ENCODE data around the gene MAD2L2. TPM values are rescaled to one million over a fixed set of nuclear protein-coding genes. Genes with fewer than 3 reads are reported as not detected.

The MAD2L2 gene
- total RNA-seq, 1 donor from 2014 or later: 18.3 TPM

DNA sequence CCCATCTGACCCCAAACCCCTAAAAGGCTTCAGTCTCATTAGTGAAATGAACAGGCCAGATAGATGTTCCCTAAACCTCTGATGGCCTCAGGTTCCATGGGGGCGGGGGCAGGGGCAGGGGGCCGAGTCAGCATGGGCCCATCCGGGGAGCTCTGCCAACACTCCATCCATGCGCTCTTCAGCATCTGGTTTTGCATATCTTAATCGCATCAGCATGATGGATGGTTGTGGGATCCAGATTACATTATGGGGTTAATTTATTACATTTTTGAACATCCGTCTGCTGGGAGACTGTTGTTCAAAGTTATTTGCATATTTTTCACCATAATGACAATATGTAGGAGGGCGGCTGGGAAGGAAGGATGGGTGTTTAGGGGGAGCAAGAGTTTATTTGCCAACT, 3.1 kb upstream of the MAD2L2 start:
- TF ChIP-seq, protein P1, sequence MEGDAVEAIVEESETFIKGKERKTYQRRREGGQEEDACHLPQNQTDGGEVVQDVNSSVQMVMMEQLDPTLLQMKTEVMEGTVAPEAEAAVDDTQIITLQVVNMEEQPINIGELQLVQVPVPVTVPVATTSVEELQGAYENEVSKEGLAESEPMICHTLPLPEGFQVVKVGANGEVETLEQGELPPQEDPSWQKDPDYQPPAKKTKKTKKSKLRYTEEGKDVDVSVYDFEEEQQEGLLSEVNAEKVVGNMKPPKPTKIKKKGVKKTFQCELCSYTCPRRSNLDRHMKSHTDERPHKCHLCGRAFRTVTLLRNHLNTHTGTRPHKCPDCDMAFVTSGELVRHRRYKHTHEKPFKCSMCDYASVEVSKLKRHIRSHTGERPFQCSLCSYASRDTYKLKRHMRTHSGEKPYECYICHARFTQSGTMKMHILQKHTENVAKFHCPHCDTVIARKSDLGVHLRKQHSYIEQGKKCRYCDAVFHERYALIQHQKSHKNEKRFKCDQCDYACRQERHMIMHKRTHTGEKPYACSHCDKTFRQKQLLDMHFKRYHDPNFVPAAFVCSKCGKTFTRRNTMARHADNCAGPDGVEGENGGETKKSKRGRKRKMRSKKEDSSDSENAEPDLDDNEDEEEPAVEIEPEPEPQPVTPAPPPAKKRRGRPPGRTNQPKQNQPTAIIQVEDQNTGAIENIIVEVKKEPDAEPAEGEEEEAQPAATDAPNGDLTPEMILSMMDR (IDR thresholded peaks at IDR 0.05): no peak
- DNase-seq (ENCODE audit: low spot score in 2 of 2): no peak
- H3K27me3 ChIP-seq: no peaks in the 10 kb centered on the region
- H3K4me1 ChIP-seq: peaks cover 0 to 5% of the 10 kb centered on the region in 2 donors
- H3K36me3 ChIP-seq: no peaks in the 10 kb centered on the region
- no peaks in the 10 kb centered on the region for H3K9me3 ChIP-seq
- intact Hi-C loops (cut with DNase I): loop anchor here (5.0 kb wide), 1 partner anchor 108 kb away; no protein-coding TSS in a partner anchor
- no peak overlapping the region for H3K27ac ChIP-seq
- no peak overlapping the region for H3K4me3 ChIP-seq

DNA sequence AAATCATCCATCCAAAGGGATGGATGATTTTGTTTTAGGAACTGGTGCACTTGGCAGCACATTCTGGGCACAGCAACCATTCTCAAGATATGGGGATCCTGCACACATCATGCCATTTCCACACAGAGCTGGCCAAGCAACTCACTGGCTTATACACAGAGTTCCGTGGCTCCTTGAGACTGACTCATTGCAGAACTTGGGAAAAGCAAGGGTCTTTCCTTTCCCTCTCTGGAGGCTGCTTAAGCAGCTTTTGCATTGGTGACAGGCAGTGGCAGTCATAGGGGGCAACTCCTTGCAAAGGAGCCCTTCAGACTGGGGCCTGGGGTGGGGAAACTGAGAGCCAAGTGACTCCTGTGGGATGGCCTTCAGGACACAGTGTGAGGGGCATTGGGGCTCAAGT, 1.9 kb upstream of the MAD2L2 start:
- Histone ChIP-seq H3K4me1 (peaks cover 0 to 5% of the 10 kb centered on the region in 2 donors), H3K27me3 (no peaks in the 10 kb centered on the region), H3K4me3 (no peak overlapping the region), H3K27ac (no peak overlapping the region), H3K9me3 (no peaks in the 10 kb centered on the region), H3K36me3 (no peaks in the 10 kb centered on the region)
- intact Hi-C loops (cut with DNase I): loop anchor here (5.0 kb wide), 1 partner anchor 110 kb away; no protein-coding TSS in a partner anchor
- TF ChIP-seq, protein P1 (IDR thresholded peaks at IDR 0.05): no peak
- no peak for DNase-seq (ENCODE audit: low spot score in 2 of 2)

DNA sequence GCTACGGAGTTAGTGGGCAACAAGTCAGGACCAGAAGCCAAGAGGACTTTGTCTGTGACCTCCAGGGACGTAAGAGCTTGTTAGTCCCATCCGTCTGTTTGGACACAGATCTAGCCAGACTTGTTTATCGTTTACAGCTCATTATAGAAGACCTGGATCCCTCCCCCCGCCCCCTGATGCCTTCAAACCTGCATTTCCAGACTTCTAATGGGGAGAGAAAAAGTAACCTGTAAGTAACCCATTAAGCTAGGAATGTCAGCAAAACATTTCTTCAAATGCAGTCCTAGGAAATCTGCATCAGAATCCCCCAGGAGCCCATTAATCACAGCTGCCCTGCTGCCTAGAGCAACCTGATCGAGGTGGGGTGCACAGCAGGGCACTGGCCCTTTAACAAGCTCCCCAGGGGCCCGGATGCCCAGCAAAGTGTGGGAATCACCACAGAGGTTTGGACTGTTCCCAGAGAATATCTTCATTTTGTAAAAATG, 1.4 kb upstream of the MAD2L2 start:
- TF ChIP-seq, protein P1 (IDR thresholded peaks at IDR 0.05): no peak
- H3K4me3 ChIP-seq: no peak overlapping the region
- H3K4me1 ChIP-seq: peaks cover 0 to 5% of the 10 kb centered on the region in 2 donors
- no peaks in the 10 kb centered on the region for H3K9me3 ChIP-seq
- H3K36me3 ChIP-seq: peaks cover 0 to 2% of the 10 kb centered on the region in 2 donors
- no peaks in the 10 kb centered on the region for H3K27me3 ChIP-seq
- no peak overlapping the region for H3K27ac ChIP-seq
- no peak for DNase-seq (ENCODE audit: low spot score in 2 of 2)
- intact Hi-C loops (cut with DNase I): loop anchor here (5.0 kb wide), 1 partner anchor 110 kb away; no protein-coding TSS in a partner anchor

DNA sequence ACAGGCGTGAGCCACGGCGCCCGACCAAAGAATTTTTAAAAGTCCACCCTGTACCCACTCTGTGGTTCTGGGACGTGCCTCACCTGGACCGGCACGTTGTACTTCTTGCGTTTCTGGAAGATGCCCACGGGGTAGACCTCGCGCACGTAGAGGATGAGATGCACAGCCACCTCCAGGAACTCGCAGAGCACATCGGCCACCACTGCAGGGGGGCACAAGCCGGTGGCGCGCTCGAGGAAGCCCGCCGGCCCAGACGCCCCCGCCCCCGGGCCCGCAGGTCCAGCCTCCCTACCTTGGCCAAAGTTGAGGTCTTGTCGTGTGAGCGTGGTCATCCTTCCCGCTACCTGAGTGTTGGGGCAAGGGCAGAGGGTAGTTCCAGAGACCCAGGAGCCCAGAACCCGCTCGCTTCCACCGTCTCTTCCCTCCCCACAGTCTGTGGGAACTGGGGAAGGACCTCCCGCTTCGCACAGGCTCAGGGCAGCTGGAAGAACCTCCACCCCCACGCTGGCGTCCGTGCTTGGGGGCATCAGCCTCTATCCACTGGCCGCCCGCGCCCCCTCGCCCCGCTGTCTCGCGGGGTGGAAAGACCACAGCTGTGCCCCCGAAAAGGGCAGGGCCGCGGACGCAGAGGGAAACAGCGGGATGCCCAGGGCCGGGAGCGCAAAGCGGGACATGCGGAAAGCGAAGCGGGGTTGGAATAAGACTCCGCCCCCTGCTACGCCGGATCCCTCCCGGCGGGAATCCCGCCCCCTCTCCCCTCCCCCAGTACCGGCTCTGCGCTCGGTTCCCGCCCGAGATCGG, 478 bp downstream of the MAD2L2 start:
- Histone ChIP-seq H3K27ac (peak overlapping the region; percentile 68 to 89), H3K27me3 (no peaks in the 10 kb centered on the region), H3K4me3 (peak overlapping the region; percentile 81 to 90), H3K4me1 (peaks cover 0 to 5% of the 10 kb centered on the region in 2 donors), H3K9me3 (no peaks in the 10 kb centered on the region), H3K36me3 (peaks cover 11 to 20% of the 10 kb centered on the region in 2 donors)
- TF ChIP-seq, protein P1 (IDR thresholded peaks at IDR 0.05): no peak
- DNase-seq (ENCODE audit: low spot score in 2 of 2): peak in 1 of 2 donors; percentile 70
- intact Hi-C loops (cut with DNase I): loop anchor here (1.0 to 5.0 kb wide), 4 partner anchors 16 to 124 kb away; partner anchors contain the start of genes FBXO2, FBXO44, FBXO6 and MTHFR

DNA sequence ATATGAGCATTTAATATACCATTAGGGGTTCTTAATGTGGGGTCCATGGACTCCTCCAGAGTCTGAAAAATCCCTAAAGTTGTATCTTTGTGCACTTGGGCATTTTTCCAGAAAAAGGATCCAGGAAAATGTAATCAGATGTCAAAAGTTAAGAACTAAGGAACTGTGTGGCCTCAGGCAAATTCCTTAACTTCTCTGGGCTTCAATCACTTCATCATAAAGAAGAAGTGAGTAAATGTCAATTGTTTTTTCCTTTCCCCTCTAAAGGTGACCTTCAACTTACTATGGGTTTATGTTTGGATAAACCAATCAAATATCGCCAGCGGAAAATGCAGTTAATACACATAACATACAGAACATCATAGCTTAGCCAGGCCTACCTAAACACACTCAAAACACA, 2.5 kb downstream of the MAD2L2 start:
- peaks cover 0 to 5% of the 10 kb centered on the region in 2 donors for H3K4me1 ChIP-seq
- H3K4me3 ChIP-seq: no peak overlapping the region
- H3K36me3 ChIP-seq: peaks cover 27 to 40% of the 10 kb centered on the region in 2 donors
- intact Hi-C loops (cut with DNase I): no loop called here
- no peak for DNase-seq (ENCODE audit: low spot score in 2 of 2)
- H3K27me3 ChIP-seq: no peaks in the 10 kb centered on the region
- H3K27ac ChIP-seq: no peak overlapping the region
- TF ChIP-seq, protein P1 (IDR thresholded peaks at IDR 0.05): no peak
- H3K9me3 ChIP-seq: no peaks in the 10 kb centered on the region
